Measurements from ENCODE around the gene ZBTB7B. TPM values are rescaled to one million over a fixed set of nuclear protein-coding genes. Genes with fewer than 3 reads are reported as not detected.
A peak's percentile ranks its signal among the peaks of the same experiment; 100 is the strongest.

The ZBTB7B gene
- total RNA-seq, 1 donor from 2014 or later = 77.6 TPM

- no peak overlapping the region for H3K4me3 ChIP-seq
- H3K27ac ChIP-seq = no peak overlapping the region
These were observed 42.4 kb downstream of the ZBTB7B start for GRCh38 chr1:155044812-155045657.

GRCh38 chr1:155048449-155049334 is 46.1 kb downstream of the ZBTB7B start:
- no peak for DNase-seq (ENCODE audit: extremely low spot score in 2 of 2)
- Histone ChIP-seq H3K4me1 (peaks cover 53% of the 10 kb centered on the region), H3K9me3 (no peaks in the 10 kb centered on the region), H3K4me3 (no peak overlapping the region), H3K36me3 (peaks cover 0 to 2% of the 10 kb centered on the region in 2 donors), H3K27ac (no peak overlapping the region), H3K27me3 (no peaks in the 10 kb centered on the region)
- no peak for TF ChIP-seq POLR2AphosphoS5 (IDR thresholded peaks at IDR 0.05; ENCODE audit: insufficient read depth in 1 of 2, low read depth in 1 of 2)
- no peak for TF ChIP-seq CTCF (IDR thresholded peaks at IDR 0.05)
- TF ChIP-seq POLR2A (IDR thresholded peaks at IDR 0.05) = no peak
- intact Hi-C loops (cut with DNase I) = loop anchor here (5.0 kb wide), 1 partner anchor 39 kb away; no protein-coding TSS in a partner anchor

More at GRCh38 chr1:155044812-155045657, 42.4 kb downstream of the ZBTB7B start:
- TF ChIP-seq POLR2AphosphoS5 (IDR thresholded peaks at IDR 0.05; ENCODE audit: insufficient read depth in 1 of 2, low read depth in 1 of 2) = peak in 1 of 2 donors; percentile 72
- peak in 2 of 3 experiments; percentile 51 to 55 for TF ChIP-seq CTCF (IDR thresholded peaks at IDR 0.05)
- TF ChIP-seq POLR2A (IDR thresholded peaks at IDR 0.05) = no peak
- DNase-seq (ENCODE audit: extremely low spot score in 2 of 2) = no peak
- Histone ChIP-seq H3K36me3 (no peaks in the 10 kb centered on the region), H3K4me1 (peaks cover 25% of the 10 kb centered on the region), H3K27me3 (no peaks in the 10 kb centered on the region), H3K9me3 (no peaks in the 10 kb centered on the region)
- intact Hi-C loops (cut with DNase I) = loop anchor here (5.0 kb wide), 1 partner anchor 42 kb away; no protein-coding TSS in a partner anchor

- TF ChIP-seq POLR2AphosphoS5 (IDR thresholded peaks at IDR 0.05; ENCODE audit: insufficient read depth in 1 of 2, low read depth in 1 of 2) (no peak), POLR2A (IDR thresholded peaks at IDR 0.05) (no peak), CTCF (IDR thresholded peaks at IDR 0.05) (no peak)
- intact Hi-C loops (cut with DNase I) = loop anchor here (5.0 kb wide), 2 partner anchors 37 to 48 kb away; partner anchors contain the start of gene ZBTB7B
- Histone ChIP-seq H3K27ac (peak overlapping the region; percentile 96), H3K27me3 (no peaks in the 10 kb centered on the region), H3K9me3 (no peaks in the 10 kb centered on the region), H3K4me1 (peaks cover 48% of the 10 kb centered on the region), H3K4me3 (peak overlapping the region; percentile 86 to 88), H3K36me3 (peaks cover 0 to 13% of the 10 kb centered on the region in 2 donors)
- no peak for DNase-seq (ENCODE audit: extremely low spot score in 2 of 2)
These were observed 47.3 kb downstream of the ZBTB7B start for GRCh38 chr1:155049651-155050559.

- TF ChIP-seq POLR2AphosphoS5 (IDR thresholded peaks at IDR 0.05; ENCODE audit: insufficient read depth in 1 of 2, low read depth in 1 of 2) (peak in 1 of 2 donors; percentile 87), POLR2A (IDR thresholded peaks at IDR 0.05) (peak in 1 of 2 donors; percentile 30), CTCF (IDR thresholded peaks at IDR 0.05) (peak; percentile 81 to 82 (median 81))
- DNase-seq (ENCODE audit: extremely low spot score in 2 of 2) = no peak
- Histone ChIP-seq H3K27me3 (no peaks in the 10 kb centered on the region), H3K9me3 (no peaks in the 10 kb centered on the region), H3K36me3 (peaks cover 0 to 20% of the 10 kb centered on the region in 2 donors), H3K4me1 (peaks cover 42% of the 10 kb centered on the region), H3K27ac (peak within 1 kb of the TSS; percentile 96), H3K4me3 (peak within 1 kb of the TSS; percentile 86 to 88)
- intact Hi-C loops (cut with DNase I) = loop anchor here (5.0 kb wide), 1 partner anchor 48 kb away; the partner anchor contains the start of gene ZBTB7B
These were observed 48.1 kb downstream of the ZBTB7B start, which contains the start of gene ADAM15 for GRCh38 chr1:155050560-155051341. ADAM15 (plus strand) TSS chr1:155051316; CDS start chr1:155051387, 71 bp downstream.
